K562 (cell line): ENCODE measurements around the gene HMGA1. TPM values are rescaled to one million over a fixed set of nuclear protein-coding genes. Genes with fewer than 3 reads are reported as not detected.
A peak's percentile ranks its signal among the peaks of the same experiment; 100 is the strongest.

Experiments
- ATAC-seq: fragments of 200-7000 bp; cut with Tn5 transposase; 3 replicates; pipeline ENCODE4 v1.9.1; 2020; ENCODE audit warnings: moderate library complexity
- BruUV-seq: library from RNA; stranded (reverse); fragments of 400-500 nt; replicated peaks from 2 replicates; lab custom pipeline; 2021; lab: Mats Ljungman, UMichigan
- CTCF ChIA-PET: fragments of 300-600 bp; formaldehyde crosslinking; extraction: SDS; loops from one replicate; lab custom pipeline; 2021; ENCODE audit warnings: low intra/inter-chr PET ratio; lab: Yijun Ruan, JAX
- POLR2A ChIA-PET: fragments of 300-600, 350-650 bp; sonication (Branson Sonifier 250); formaldehyde crosslinking; extraction: SDS; loops from one replicate; lab custom pipeline; 2021; ENCODE audit warnings: antibody characterized with exemption, inconsistent platforms; lab: Yijun Ruan, JAX
- DNase-seq, 4 experiments: peaks; one replicate each; pipeline versions ENCODE4 v3.0.0 to v3.0.0-alpha.2; 2011 to 2018; ENCODE audit warnings: low spot score in 3 of 4, mixed read lengths in 3 of 4; ENCODE audit errors: extremely low read depth in 1 of 4
- FAIRE-seq: peaks from 2 replicates; lab custom pipeline; 2011; peaks lifted over from hg19 to GRCh38; lab: Jason Lieb, UNC
- H2AFZ ChIP-seq: 2 replicates; pipeline ENCODE4 v1.6.0; 2011; ENCODE audit warnings: low read depth, low read length, control low read depth, inconsistent platforms
- H3K27ac ChIP-seq: fragments of 200-600 bp; 3 replicates; pipeline ENCODE4 v1.8.0; 2011; ENCODE audit warnings: low read depth, mild to moderate bottlenecking, control low read depth, inconsistent platforms, low read length, moderate library complexity, mixed read lengths; ENCODE audit errors: extremely low read depth
- H3K27me3 ChIP-seq, 2 experiments: fragments of 300-600 bp in 1 of 2; 2 replicates in 1 of 2; 3 replicates in 1 of 2; pipeline versions ENCODE4 v1.6.0 to v1.8.0; 2011; ENCODE audit warnings: inconsistent platforms in 2 of 2, low read length in 2 of 2, mild to moderate bottlenecking in 1 of 2, mixed read lengths in 1 of 2, moderate library complexity in 1 of 2; ENCODE audit not compliant: control insufficient read depth in 2 of 2, insufficient read depth in 2 of 2
- H3K36me3 ChIP-seq: fragments of 300-600 bp; 3 replicates; pipeline ENCODE4 v1.8.0; 2011; ENCODE audit warnings: mild to moderate bottlenecking, low read length, inconsistent platforms; ENCODE audit not compliant: control insufficient read depth, insufficient read depth
- H3K4me1 ChIP-seq, 2 experiments: fragments of 200-600 bp in 1 of 2; replicated peaks in 1 of 2; 2 replicates in 1 of 2; 3 replicates in 1 of 2; pipeline versions ENCODE4 v1.5.1 to v1.8.0; 2011; ENCODE audit warnings: inconsistent platforms in 2 of 2, low read length in 2 of 2, mild to moderate bottlenecking in 1 of 2, mixed read lengths in 1 of 2, moderate library complexity in 1 of 2; ENCODE audit not compliant: control insufficient read depth in 2 of 2, insufficient read depth in 2 of 2
- H3K4me2 ChIP-seq: 2 replicates; pipeline ENCODE4 v1.6.1; 2011; ENCODE audit warnings: low read length, control low read depth, inconsistent platforms, mixed read lengths; ENCODE audit not compliant: insufficient read depth
- H3K4me3 ChIP-seq: fragments of 200-600 bp; sonication (generic), shearing (Covaris generic); 2 replicates; pipeline ENCODE4 v1.5.1; 2016; ENCODE audit warnings: control low read depth, inconsistent platforms
- H3K79me2 ChIP-seq: fragments of 200-600 bp; 3 replicates; pipeline ENCODE4 v1.8.0; 2011; ENCODE audit warnings: low read length, inconsistent platforms; ENCODE audit not compliant: control insufficient read depth, insufficient read depth
- H3K9ac ChIP-seq, 2 experiments: 2 replicates each; pipeline versions ENCODE4 v1.6.0 to v1.6.1; 2011; ENCODE audit warnings: low read depth in 2 of 2, low read length in 2 of 2, control low read depth in 1 of 2, inconsistent platforms in 1 of 2, mild to moderate bottlenecking in 1 of 2, mixed read lengths in 1 of 2; ENCODE audit not compliant: insufficient read depth in 1 of 2
- H3K9me1 ChIP-seq: one replicate; pipeline ENCODE4 v1.6.0; 2011; ENCODE audit warnings: inconsistent platforms, mild to moderate bottlenecking, low read length, moderate library complexity; ENCODE audit not compliant: control insufficient read depth, insufficient read depth
- H3K9me3 ChIP-seq: replicated peaks from 2 replicates; pipeline ENCODE4 v1.5.1; 2011; ENCODE audit warnings: low read depth, low read length, inconsistent platforms; ENCODE audit not compliant: control insufficient read depth, insufficient read depth
- H4K20me1 ChIP-seq: replicated peaks from 2 replicates; pipeline ENCODE4 v1.6.1; 2011; ENCODE audit warnings: low read length, inconsistent platforms, mixed read lengths; ENCODE audit not compliant: control insufficient read depth, insufficient read depth
- CC2D1A ChIP-seq: fragments of 450-650 bp; IDR thresholded peaks from 2 replicates; pipeline ENCODE4 v1.6.1; 2017; ENCODE audit warnings: mild to moderate bottlenecking
- HDAC2 ChIP-seq: fragments of 450-650 bp; IDR thresholded peaks from 2 replicates; pipeline ENCODE4 v1.6.1; 2016; ENCODE audit warnings: mild to moderate bottlenecking
- HEY1 ChIP-seq: fragments of 250-450 bp; sonication (Bioruptor Pico); IDR thresholded peaks from 2 replicates; pipeline ENCODE4 v1.5.0; 2020; ENCODE audit warnings: mild to moderate bottlenecking, moderate library complexity, borderline replicate concordance
- NFRKB ChIP-seq: fragments of 450-650 bp; IDR thresholded peaks from 2 replicates; pipeline ENCODE4 v1.6.1; 2016; ENCODE audit warnings: low read depth
- POLR2H ChIP-seq: IDR thresholded peaks from 2 replicates; pipeline ENCODE4 v1.6.1; 2016; ENCODE audit warnings: missing genetic modification characterization, low read depth, mild to moderate bottlenecking, control low read depth, missing compliant biosample characterization, moderate library complexity
- ZNF134 ChIP-seq: fragments of 250-450 bp; sonication (Bioruptor Pico); conservative IDR thresholded peaks from 2 replicates; pipeline ENCODE4 v1.4.0; 2020
- ZNF224 ChIP-seq: sonication (generic); formaldehyde crosslinking; IDR thresholded peaks from 2 replicates; pipeline ENCODE4 v1.8.0; 2022; ENCODE audit warnings: mild to moderate bottlenecking, missing genetic modification reagents
- ZNF696 ChIP-seq: fragments of 250-450 bp; sonication (Bioruptor Pico); conservative IDR thresholded peaks from 2 replicates; pipeline ENCODE4 v1.4.0; 2020; ENCODE audit warnings: mild to moderate bottlenecking, moderate library complexity
- ZNF707 ChIP-seq: fragments of 250-450 bp; sonication (Bioruptor Pico); conservative IDR thresholded peaks from 2 replicates; pipeline ENCODE4 v1.8.0; 2022; ENCODE audit warnings: inconsistent platforms, mild to moderate bottlenecking, moderate library complexity
- WGBS: fragments of 100-300 bp; shearing (Covaris generic); methylation state at CpG from one replicate; pipeline ENCODE4 v1.1.6; 2016; ENCODE audit warnings: low coverage, mixed read lengths; ENCODE audit not compliant: insufficient coverage; ENCODE audit errors: missing lambda C conversion rate; 5-methylcytosine and 5-hydroxymethylcytosine counted together
- in situ Hi-C: fragments of 300-500 bp; cut with MboI; formaldehyde crosslinking; loops from 4 replicates; pipeline ENCODE4 v1.15.0; 2018; ENCODE audit warnings: inconsistent platforms, mixed read lengths
- intact Hi-C: fragments of 100-400 bp; cut with micrococcal nuclease; formaldehyde crosslinking; loops from 2 replicates; pipeline ENCODE4 v1.14.2; 2022
- polyA plus RNA-seq, 8 experiments: library from polyadenylated mRNA; depleted of rRNA in 4 of 8; stranded (reverse) in 5 of 8; unstranded in 3 of 8; fragments of >200 nt; fragmentation: Nextera tagmentation in 2 of 8; fragmentation: Illumina TruSeq in 1 of 8; extraction: Ambion mirVana in 2 of 8; extraction: Trizol in 1 of 8; gene quantifications; 2 replicates each; pipeline versions ENCODE4 v1.2.1 to v1.2.3, GENCODE V29; 2011 to 2014; ENCODE audit warnings: inconsistent platforms in 1 of 8, missing spikeins in 1 of 8
- total RNA-seq, 7 experiments: library from RNA; depleted of rRNA in 6 of 7; stranded (reverse); fragments of >200 nt in 6 of 7; fragmentation: Illumina TruSeq in 2 of 7; extraction: Trizol in 2 of 7; gene quantifications; 2 replicates each; pipeline versions ENCODE4 v1.2.1 to v1.2.3, GENCODE V29; 2011 to 2021; ENCODE audit warnings: low replicate concordance in 1 of 7
- TF ChIP-seq, protein P1 (sequence below): sonication (generic); formaldehyde crosslinking; IDR thresholded peaks from 2 replicates; pipeline ENCODE4 v1.8.1; 2023; ENCODE audit warnings: mild to moderate bottlenecking, missing genetic modification reagents
- TF ChIP-seq, protein P2 (sequence below): sonication (generic); IDR thresholded peaks from 2 replicates; pipeline ENCODE4 v1.6.1; 2016
- TF ChIP-seq, protein P3 (sequence below), 2 experiments: fragments of 450-650 bp in 1 of 2; sonication (generic) in 1 of 2; formaldehyde crosslinking in 1 of 2; IDR thresholded peaks; 2 replicates each; pipeline versions ENCODE4 v1.7.1 to v1.9.0; 2016 to 2022; ENCODE audit warnings: inconsistent platforms in 1 of 2, mild to moderate bottlenecking in 1 of 2, missing genetic modification reagents in 1 of 2

Gene HMGA1
- total and polyA plus RNA-seq, 9 of the 15 experiments (the other 6 are each of a cell fraction or from before 2014, with no cell fraction given), result 27.8 to 1,947 (median 594) TPM

DNA sequence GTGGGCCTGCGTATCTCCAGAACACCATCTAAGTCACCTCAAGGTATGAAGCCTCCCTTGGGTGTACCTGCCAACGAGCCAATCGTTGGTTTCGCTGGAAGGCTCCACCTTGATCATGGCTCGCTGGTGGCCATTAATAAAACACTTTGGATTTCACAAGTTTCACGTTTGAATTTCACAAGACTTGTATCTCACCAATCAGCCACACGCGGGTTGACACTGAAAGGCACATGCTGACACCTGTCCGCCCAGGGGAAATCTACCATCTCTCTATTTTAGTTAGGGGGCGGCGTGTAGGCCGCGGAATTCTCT is 586 bp upstream of the HMGA1 start:
- peak; percentile 56 for FAIRE-seq
- peak overlapping the region; percentile 95 for H3K27ac ChIP-seq
- TF ChIP-seq, protein P1, sequence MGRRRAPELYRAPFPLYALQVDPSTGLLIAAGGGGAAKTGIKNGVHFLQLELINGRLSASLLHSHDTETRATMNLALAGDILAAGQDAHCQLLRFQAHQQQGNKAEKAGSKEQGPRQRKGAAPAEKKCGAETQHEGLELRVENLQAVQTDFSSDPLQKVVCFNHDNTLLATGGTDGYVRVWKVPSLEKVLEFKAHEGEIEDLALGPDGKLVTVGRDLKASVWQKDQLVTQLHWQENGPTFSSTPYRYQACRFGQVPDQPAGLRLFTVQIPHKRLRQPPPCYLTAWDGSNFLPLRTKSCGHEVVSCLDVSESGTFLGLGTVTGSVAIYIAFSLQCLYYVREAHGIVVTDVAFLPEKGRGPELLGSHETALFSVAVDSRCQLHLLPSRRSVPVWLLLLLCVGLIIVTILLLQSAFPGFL (CRISPR knock-in tag), result peak; percentile 77; the same call in 1 of the 2 replicates
- TF ChIP-seq, protein P2, sequence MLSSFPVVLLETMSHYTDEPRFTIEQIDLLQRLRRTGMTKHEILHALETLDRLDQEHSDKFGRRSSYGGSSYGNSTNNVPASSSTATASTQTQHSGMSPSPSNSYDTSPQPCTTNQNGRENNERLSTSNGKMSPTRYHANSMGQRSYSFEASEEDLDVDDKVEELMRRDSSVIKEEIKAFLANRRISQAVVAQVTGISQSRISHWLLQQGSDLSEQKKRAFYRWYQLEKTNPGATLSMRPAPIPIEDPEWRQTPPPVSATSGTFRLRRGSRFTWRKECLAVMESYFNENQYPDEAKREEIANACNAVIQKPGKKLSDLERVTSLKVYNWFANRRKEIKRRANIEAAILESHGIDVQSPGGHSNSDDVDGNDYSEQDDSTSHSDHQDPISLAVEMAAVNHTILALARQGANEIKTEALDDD, result no peak
- no peak; the same call in 1 of the 2 replicates for TF ChIP-seq POLR2H (tag)
- TF ChIP-seq ZNF696, result 0 out of 2 replicates have a peak, but pooled peaks have one; percentile 17
- no peak for TF ChIP-seq ZNF707 (CRISPR knock-in tag)
- TF ChIP-seq HEY1 (CRISPR knock-in tag), result no peak
- 0 out of 2 replicates have a peak, but pooled peaks have one; percentile 8 for TF ChIP-seq ZNF134 (CRISPR knock-in tag)
- no peak for TF ChIP-seq ZNF224 (CRISPR knock-in tag)
- 0 out of 2 replicates have a peak, but pooled peaks have one; percentile 8 for TF ChIP-seq HDAC2
- TF ChIP-seq NFRKB, result peak; percentile 93
- TF ChIP-seq, protein P3, sequence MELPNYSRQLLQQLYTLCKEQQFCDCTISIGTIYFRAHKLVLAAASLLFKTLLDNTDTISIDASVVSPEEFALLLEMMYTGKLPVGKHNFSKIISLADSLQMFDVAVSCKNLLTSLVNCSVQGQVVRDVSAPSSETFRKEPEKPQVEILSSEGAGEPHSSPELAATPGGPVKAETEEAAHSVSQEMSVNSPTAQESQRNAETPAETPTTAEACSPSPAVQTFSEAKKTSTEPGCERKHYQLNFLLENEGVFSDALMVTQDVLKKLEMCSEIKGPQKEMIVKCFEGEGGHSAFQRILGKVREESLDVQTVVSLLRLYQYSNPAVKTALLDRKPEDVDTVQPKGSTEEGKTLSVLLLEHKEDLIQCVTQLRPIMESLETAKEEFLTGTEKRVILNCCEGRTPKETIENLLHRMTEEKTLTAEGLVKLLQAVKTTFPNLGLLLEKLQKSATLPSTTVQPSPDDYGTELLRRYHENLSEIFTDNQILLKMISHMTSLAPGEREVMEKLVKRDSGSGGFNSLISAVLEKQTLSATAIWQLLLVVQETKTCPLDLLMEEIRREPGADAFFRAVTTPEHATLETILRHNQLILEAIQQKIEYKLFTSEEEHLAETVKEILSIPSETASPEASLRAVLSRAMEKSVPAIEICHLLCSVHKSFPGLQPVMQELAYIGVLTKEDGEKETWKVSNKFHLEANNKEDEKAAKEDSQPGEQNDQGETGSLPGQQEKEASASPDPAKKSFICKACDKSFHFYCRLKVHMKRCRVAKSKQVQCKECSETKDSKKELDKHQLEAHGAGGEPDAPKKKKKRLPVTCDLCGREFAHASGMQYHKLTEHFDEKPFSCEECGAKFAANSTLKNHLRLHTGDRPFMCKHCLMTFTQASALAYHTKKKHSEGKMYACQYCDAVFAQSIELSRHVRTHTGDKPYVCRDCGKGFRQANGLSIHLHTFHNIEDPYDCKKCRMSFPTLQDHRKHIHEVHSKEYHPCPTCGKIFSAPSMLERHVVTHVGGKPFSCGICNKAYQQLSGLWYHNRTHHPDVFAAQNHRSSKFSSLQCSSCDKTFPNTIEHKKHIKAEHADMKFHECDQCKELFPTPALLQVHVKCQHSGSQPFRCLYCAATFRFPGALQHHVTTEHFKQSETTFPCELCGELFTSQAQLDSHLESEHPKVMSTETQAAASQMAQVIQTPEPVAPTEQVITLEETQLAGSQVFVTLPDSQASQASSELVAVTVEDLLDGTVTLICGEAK (IDR thresholded peaks at IDR 0.05), result peak; percentile 42; the same call in 1 of the 2 replicates
- TF ChIP-seq, protein P3 (CRISPR knock-in tag; IDR thresholded peaks at IDR 0.05), result no peak
- TF ChIP-seq CC2D1A, result no peak

More for the DNA sequence above, 586 bp upstream of the HMGA1 start:
- POLR2A ChIA-PET, result interaction anchor here (0.7 to 1.8 kb wide), 17 partner anchors 9 to 1108 kb away, joined by 3 to 14 read pairs (median 4); partner anchors contain the start of gene SMIM29
- ATAC-seq, result peak; percentile 1
- peak in 2 of 4 experiments; percentile 29 to 37 for DNase-seq
- Histone ChIP-seq H3K9me1 (no peaks in the 10 kb centered on the region), H3K9ac (peak overlapping the region; percentile 91 to 95), H3K9me3 (no peaks in the 10 kb centered on the region), H3K4me1 (peaks cover 39 to 42% of the 10 kb centered on the region in 2 experiments), H3K4me2 (peak overlapping the region; percentile 88), H3K36me3 (peaks cover 32% of the 10 kb centered on the region), H4K20me1 (peaks cover 24% of the 10 kb centered on the region), H2AFZ (0 out of 2 replicates have a peak overlapping the region, but pooled peaks have one; percentile 40), H3K4me3 (peak overlapping the region; percentile 57), H3K79me2 (peaks cover 51% of the 10 kb centered on the region), H3K27me3 (no peaks in the 10 kb centered on the region)
- BruUV-seq, result TSS peak; percentile 99
- 12% methylated on average over 13 of the region's 13 CpGs for WGBS
- CTCF ChIA-PET, result no interaction called here
- in situ Hi-C loops, result no loop called here
- intact Hi-C loops, result no loop called here
